ENCODE measurements around the gene EIF4A3. TPM values are rescaled to one million over a fixed set of nuclear protein-coding genes. Genes with fewer than 3 reads are reported as not detected.

EIF4A3 gene
- 150 TPM in 2 replicates for total RNA-seq (2014; rRNA removed; shearing (Covaris generic))
- polyA plus RNA-seq (2015; cell fraction: cytosol; rRNA removed) = 72.9 and 83.4 TPM in 2 replicates
- 101 and 102 TPM in 2 replicates for polyA plus RNA-seq (2015; cell fraction: nucleus; rRNA removed)

DNA sequence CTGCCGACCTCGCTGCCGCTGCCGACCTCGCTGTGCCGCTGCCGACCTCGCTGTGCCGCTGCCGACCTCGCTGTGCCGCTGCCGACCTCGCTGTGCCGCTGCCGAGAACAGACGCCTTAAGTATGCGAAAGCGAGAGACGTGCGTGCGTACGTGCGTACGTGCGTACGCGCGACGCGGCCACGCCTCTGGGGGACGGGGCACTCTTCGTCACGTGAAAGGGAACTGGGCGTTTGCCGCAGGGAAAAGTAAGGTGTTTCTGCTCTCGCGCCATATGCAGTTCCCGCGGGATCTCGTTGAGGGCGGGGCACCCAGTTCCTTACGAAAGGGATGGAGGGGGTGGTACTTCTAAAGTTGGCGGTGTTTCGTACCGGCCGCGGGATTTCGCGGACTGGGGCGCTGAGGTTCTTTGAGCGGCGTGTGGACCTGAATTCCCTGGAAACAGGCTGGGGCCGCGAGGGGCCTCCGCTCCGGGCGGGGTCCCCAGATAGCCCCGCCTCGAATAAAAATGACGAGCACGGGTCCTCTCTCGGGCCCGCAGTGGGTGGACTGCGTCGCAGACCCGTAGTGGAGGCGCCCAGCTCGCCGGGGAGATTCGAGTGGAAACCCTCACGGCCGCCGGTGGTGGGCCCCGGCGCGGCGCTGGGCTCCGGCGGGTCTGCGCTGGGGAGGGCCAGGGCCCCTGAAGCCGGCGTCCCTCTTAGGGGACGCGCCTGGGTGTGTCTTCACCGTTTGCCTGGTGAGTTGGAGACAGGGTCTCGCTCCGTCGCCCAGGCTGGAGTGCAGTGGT, at the start of gene EIF4A3:
TSS of gene EIF4A3 (minus strand) at position 94 of the 788 bp plus-strand sequence. CDS start 167 bp downstream, outside the sequence.
- peak; percentile 97 for DNase-seq (ENCODE audit: low read depth)

DNA sequence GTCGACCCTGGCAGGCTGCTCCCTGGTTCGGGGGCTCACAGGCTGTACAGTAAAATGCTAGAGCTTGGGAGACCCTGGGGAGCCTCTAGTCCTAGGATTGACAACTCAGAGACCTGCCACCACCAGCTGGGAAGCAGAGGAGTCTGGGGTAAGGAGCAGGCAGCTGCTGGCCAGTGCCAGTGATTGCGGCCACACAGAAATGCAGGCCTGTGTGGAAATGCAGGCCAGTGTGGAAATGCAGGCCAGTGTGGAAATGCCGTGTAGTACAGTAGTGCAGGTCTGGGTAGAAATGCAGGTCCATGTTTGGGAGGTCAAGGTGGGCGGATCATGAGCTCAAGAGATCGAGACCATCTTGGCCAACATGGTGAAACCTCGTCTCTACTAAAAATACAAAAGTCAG, 49.7 kb upstream of the EIF4A3 start:
- no peak for DNase-seq (ENCODE audit: low read depth)

DNA sequence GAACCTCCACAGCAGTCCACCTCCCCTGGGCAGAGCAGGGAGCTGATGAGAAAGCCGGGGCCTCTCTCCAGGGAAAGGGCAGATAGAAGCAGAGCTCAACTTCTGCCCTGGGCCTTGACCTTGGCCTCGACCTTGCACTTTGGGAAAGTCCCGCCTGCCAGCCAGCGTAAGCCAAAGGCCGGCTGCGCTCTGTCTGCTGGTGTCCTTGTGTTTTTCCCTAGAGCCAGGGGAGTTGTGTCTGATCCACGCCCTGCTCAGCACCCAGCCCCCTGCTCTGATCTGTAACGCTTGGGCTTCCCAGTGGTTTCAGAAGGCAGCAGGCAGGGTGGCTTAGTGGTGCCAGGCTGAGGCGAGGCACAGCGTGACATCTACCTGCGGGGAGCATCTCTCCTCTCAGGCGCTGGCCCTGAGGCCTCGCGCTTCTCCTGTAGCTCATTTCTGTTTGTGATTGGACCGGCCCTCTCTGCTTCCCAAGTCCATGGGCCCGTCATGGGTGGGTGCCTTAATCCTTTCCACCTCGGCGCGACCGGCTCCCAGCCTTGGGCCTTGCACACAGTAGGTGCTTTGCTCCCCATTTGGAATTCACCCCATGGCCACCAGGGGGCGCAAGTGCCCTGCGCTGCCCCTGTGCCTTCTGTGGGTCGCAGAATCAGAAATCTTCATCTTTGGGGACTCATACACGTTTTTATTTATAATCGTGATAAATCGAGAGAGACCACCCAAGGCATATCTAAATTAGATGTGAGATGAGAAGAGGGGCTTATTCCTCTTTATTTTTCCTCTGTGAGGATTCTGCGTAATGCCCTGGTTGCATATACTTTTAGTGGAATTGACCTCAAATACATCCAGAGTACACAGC, 49.0 kb upstream of the EIF4A3 start:
- no peak for DNase-seq (ENCODE audit: low read depth)

DNA sequence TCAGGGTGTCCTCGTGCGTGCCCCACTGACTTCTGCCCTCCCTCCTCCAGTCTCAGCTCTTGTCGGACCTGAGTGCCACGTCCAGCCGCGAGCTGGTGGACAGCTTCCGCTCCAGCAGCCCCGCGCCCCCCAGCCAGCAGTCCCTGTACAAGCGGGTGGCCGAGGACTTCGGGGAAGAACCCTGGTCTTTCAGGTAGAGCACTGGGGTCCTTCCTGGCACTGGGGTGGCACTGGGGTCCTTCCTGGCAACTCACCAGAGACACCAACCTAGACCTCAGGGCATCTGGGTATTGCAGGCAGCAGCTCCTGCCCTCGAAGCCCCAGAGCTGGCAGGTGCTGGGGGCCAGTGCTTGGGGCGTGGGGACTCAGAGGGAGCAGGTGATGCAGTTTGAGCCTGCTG, 48.2 kb upstream of the EIF4A3 start:
- no peak for DNase-seq (ENCODE audit: low read depth)

DNA sequence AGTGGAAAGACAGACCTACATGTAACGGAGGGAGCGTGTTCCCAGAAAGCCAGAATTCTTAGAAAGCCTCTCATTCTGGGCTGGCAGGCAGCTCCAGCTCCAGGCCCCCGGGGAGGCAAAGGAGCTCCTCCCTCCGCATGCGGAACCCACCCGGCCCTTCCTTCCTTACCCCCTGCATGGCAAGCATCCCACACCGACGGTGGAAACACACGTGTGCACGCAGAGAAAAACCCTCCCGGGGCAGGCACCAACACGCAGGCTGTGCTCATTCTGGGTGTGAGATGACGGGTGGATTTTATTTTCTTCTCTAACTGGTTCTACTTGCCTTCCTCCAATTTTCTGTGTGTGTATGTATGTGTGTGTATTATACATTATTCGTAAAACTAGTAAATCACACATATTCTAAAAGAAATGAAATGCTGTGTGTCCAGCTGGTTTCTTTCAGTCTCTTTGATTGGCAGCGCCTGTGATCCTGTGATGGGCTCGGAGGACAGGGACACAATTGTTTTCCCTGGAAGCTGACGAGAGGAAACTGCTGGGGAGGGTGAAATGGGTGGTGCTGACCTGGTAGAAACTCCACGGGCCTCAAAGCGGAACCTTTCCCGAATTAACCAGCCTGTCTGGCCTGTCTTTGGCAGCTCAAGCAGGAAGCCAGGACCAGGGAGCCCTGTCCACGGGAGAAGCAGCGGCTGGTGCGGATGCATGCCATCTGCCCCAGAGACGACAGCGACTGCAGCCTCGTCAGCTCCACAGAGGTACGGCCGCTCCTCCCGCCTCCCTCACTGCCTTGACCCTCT, 45.1 kb upstream of the EIF4A3 start:
- no peak for DNase-seq (ENCODE audit: low read depth)

DNA sequence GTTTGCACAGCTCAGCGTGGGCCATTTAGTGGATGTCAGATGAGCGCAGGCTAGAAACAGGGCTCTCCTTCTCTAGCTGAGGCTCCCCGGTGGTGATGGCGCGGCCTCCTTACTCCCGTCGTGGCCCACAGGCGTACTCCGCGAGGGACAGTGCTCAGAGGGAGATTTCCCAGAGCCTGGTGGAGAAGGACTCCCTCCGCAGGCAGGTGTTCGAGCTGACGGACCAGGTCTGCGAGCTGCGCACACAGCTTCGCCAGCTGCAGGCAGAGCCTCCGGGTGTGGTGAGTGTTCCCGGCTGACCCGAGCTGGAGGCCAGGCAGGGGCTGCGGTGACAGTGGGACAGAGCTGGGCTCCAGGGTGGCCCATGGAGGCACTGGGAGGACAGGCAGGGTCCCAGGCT, 44.3 kb upstream of the EIF4A3 start:
- no peak for DNase-seq (ENCODE audit: low read depth)

DNA sequence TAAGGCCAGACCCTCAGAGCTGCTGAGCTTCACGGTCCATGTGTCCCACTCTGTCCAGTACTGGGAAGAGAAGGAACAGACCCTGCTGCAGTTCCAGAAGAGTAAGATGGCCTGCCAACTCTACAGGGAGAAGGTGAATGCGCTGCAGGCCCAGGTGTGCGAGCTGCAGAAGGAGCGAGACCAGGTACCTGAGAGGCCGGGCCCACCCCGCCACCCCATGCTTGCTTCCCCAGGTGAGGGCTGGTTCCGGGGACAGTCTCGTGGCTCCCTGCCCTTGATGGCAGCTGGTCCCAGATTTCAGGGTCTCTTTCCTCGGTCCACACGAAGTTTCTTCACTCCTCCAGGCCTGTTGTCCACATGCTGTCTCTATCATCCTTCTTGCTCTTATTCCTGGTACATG, 43.8 kb upstream of the EIF4A3 start:
- no peak for DNase-seq (ENCODE audit: low read depth)

DNA sequence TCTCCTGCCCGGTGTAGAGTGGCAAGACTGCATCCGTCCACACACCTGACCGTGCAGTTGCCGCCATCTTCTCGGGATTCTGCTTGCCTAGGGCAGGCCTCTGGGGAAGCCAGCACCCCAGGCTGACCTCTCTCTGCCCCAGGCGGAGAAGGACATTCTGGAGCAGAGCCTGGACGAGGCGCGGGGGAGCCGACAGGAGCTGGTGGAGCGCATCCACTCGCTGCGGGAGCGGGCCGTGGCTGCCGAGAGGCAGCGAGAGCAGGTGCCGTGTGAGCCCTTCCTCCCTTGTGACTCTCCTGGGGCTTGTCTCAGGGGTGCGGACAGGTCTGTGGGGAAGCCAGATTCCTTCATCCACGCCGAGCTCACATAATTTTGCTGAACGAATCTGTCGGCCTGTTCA, 42.7 kb upstream of the EIF4A3 start:
- no peak for DNase-seq (ENCODE audit: low read depth)

DNA sequence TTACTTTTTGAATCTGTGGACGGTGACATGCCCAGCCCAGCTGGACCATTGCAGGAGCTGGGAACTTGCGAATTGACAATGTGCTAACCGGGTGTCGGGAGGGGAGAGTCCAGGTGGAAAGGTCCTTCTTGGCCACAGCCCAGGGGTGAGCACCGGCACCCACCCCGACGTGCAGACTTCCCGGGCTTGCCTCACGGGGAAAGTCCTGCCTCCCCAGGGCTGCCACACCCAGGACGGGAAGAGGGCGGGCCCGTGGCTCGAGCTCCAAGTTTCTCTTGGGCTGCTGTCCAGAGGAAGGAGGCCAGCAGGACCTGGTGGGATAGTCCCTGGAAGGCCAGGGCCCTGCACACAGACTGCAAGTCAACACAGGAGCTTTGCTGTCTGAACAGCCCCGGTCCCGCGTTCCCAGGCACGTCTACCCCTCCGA, 40.6 kb upstream of the EIF4A3 start:
- peak; percentile 40 for DNase-seq (ENCODE audit: low read depth)

DNA sequence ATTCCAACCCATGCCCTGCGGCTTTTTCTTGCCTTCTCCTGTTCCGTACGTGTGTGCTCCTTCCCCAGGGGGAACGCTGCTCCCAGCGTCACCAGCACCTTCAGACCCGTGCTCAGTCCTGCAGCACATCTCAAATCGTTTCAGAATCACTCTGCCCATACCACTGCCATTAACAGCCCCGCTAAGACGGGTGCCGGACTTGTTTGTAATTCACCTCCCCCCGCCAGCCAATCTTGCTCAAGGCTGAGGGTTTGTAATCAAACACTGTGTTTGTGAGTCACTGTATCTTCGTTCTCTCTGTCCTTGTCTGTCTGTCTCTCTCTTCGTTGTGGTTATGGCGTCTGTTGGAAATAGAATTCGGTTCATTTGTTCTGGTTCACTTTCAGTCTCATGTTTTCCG, 40.2 kb upstream of the EIF4A3 start:
- DNase-seq (ENCODE audit: low read depth) = peak; percentile 45

DNA sequence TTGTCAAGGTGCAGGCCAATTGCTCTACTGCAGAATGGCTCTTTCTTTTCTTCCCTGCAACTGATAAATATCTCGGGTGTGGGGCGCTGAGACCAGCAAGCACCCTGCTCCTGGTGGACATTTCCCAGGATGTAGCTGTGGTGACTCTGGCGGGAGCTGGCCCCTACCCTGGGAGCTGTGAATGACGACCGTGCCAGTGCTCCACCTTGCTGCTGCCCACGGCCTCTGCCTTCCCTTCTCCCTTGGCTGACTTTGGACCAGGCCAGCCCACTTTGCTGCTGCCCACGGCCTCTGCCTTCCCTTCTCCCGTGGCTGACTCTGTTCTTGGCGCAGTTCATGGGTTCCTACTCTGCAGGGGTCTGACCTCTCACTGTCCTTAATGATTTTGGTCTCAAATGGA, 39.0 kb upstream of the EIF4A3 start:
- DNase-seq (ENCODE audit: low read depth) = no peak

DNA sequence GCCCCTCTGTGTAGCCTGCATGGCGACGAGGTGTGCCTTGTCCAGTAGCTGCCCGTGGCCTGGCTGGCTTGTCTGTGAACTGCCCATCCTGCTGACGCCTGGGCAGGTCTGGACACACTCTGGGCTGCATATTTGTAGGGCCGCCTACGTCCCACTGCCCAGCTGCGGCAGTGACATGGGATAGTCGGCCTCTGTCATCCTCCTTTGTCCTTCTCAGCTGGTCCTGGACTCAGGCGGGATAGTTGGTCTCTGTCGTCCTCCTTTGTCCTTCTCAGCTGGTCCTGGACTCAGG, 37.4 kb upstream of the EIF4A3 start:
- DNase-seq (ENCODE audit: low read depth) = no peak

DNA sequence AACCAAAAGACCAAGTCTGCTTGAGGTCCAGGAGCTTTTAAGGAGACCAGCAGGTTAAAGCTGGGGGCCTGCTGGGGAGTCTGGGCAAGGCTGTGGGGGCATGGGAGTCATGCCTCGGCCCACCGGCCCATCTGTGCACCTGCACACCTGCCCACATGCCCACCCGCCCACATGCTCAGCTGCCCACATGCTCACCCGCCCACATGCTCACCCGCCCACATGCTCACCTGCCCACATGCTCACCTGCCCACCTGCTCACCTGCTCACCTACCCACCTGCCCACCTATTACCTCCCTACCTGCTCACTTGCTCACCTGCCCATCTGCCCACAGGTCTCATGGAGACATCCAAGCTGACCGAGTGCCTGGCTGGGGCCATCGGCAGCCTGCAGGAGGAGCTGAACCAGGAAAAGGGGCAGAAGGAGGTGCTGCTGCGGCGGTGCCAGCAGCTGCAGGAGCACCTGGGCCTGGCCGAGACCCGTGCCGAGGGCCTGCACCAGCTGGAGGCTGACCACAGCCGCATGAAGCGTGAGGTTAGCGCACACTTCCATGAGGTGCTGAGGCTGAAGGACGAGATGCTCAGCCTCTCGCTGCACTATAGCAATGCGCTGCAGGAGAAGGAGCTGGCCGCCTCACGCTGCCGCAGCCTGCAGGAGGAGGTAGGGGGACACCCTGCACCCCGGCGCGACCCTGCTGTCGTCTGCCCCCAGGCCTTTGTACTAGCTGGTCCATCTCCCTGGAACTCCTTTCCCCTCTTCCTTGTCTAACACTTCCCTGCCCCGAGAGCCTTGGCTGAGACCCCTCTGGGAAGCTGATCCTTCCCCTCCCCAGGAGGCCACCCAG, 36.9 kb upstream of the EIF4A3 start:
- no peak for DNase-seq (ENCODE audit: low read depth)

DNA sequence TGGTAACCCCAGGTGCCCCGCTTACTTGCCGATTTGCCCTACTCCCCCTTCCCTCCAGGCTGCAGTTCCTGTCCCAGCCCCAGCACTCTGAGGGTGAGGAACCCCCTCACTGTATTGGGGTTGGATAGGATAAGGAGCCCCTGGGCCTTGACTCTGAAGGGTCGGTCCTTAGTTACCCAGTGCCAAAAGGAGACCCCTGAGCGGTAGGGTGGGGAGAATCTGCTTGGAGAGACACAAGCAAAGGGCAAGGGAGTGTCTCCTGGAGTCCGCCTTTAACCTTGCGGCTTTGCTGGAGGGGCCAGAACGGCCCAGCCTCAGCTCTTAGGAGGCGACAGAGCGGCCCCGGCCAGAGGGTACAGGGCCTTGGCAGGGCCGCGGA, 35.9 kb upstream of the EIF4A3 start:
- DNase-seq (ENCODE audit: low read depth) = no peak

DNA sequence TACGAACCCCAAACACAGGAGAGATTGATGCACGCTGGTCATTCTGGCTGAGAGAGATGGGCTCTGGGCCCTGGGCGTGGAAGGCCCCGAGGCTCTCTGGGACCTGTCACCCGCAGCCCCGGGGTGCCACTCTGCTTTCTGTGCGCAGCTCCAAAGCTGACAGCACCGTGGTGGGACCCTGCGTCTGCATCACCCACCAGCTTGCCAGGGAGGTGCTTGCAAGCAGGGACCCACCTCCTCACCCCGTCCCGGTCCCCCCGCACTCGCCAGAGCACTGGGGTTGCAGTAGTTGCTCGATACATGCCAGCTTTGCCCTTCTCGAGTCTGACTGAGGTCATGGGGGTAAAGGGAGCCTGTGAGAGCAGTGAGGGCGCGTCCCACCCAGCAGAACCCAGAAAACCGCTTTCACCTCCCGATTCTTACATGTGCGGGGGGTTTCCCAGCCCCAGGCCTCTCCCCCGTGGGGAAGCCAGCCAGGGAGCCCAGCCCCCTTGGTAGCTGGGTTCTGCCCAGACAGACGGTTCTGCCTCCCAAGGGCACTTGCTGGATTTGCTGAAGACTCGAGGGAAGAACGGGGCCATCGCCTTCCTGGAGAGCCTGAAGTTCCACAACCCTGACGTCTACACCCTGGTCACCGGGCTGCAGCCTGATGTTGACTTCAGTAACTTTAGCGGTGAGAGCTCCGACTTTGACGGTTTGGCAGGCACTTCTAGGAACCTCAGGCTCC, 35.4 kb upstream of the EIF4A3 start:
- no peak for DNase-seq (ENCODE audit: low read depth)

DNA sequence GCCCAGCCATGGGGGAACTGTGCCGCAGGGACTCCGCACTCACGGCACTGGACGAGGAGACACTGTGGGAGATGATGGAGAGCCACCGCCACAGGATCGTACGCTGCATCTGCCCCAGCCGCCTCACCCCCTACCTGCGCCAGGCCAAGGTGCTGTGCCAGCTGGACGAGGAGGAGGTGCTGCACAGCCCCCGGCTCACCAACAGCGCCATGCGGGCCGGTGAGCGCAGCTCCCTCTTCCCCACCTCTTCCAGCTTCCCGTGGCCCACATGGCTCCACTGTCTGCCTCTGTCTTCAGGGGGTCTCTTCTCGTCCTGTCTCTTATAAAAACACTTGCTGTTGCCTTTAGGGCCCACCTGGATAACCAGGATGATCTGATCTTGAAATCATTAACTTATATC, 34.5 kb upstream of the EIF4A3 start:
- no peak for DNase-seq (ENCODE audit: low read depth)

DNA sequence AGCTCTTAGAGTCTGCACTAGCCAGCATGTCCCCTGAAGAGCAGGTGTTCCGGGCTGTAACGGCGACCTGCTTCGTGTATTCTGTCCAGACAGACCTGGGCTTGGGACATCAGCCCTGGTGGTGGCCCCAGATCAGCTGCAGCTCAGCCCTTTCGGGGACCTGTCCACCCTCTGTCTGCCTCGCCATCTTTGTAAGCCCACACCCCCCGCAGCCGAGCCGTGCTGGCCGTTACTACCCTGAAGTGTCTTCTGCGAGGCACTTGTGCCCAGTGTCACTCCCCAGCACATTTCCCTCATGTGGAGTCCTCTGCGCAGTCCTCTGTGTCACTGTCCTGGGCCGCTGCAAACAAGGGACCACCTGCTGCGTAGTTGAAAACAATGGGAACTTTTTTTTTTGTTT, 33.3 kb upstream of the EIF4A3 start:
- no peak for DNase-seq (ENCODE audit: low read depth)

DNA sequence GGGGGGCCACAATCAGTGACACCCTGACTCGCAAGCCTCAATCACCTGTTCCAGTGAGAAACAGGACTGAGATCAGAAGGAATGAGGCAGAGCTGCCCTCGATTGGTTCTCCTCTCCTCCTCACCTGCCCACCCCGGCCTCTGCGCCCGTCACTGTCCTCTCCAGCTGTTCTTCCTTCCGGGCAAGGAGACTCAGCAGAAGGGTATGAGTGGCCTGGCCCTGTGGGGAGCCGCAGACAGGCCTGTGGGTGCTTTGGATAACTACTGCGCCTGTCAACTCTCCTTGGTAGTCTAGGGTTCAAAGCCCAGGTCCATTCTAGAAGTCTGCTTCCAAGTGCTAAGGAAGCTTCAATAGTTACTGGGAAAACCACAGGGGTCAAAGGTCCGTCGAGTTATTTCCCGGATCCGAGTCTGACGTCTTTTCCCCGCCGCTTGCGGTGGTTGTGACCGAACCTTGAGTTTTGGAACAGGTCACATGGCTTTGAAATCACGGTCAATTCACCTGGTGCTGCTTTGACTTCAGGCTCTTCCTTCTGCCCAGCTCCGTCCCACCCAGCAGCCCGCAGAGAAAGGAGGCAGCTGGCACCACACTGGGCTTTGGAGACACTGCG, 31.2 kb upstream of the EIF4A3 start:
- peak; percentile 38 for DNase-seq (ENCODE audit: low read depth)

DNA sequence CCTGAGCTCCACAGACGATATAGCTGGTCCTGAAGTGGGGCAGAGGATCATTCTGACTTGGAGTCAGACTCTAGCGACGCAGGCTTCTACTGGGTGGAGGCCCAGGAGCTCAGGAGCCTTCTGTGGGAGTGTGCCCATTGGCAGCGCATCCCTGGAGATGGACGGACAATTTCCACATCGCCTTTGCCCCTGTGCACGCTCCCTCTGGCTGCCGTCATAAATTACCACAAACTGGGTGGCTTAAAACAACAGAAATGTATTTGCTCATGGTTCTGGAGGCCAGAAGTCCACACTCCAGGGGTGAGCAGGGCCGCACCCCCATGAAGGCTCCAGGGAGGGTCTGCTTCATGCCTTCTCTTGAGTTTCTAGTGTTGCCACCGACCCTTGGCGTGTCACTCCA, 29.8 kb upstream of the EIF4A3 start:
- DNase-seq (ENCODE audit: low read depth) = no peak

DNA sequence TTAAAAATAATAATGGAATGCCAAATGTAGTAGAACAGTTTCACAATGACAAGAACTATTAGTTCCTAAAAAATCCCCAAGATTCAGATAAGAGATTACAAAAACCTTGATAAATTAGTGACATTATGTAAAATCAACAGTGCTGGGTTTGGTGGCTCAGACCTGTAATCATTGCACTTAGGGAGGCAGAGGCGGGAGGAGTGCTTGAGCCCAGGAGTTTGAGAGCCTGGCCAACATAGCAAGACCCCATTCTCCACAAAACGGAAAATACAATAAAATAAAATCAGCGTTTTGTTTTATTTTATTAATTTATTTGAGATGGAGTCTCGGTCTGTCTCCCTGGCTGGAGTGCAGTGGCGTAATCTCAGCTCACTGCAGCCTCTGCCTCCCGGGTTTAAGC, 27.0 kb upstream of the EIF4A3 start:
- no peak for DNase-seq (ENCODE audit: low read depth)
